ENCODE measurements around the gene ABCG4. TPM values are rescaled to one million over a fixed set of nuclear protein-coding genes. Genes with fewer than 3 reads are reported as not detected.
A peak's percentile ranks its signal among the peaks of the same experiment; 100 is the strongest.
"Not testable (repeated sequence)": the region's sequence is repeated elsewhere in the genome, so short reads cannot be mapped to it uniquely, and the experiment has no call there.

The ABCG4 gene
- total and polyA plus RNA-seq, 11 donors: 0.25 to 2.1 (median 0.98) TPM

DNA sequence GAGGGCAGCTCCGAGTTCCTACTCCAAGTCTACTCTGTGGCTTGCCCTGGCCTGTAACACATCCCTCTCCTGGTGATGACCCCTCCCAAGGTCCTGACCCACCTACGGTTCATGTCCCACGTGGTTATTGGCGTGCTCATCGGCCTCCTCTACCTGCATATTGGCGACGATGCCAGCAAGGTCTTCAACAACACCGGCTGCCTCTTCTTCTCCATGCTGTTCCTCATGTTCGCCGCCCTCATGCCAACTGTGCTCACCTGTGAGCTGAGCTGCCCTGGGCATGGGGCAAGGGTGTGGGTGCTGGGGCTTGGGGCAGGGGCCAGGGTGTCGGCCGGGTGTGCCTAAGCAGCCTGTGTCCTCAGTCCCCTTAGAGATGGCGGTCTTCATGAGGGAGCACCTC, 9.6 kb downstream of the ABCG4 start:
- intact Hi-C loops (cut with DNase I): no loop called here
- H3K27me3 ChIP-seq: no peaks in the 10 kb centered on the region
- H3K36me3 ChIP-seq: no peaks in the 10 kb centered on the region
- ATAC-seq (no peak), DNase-seq (no peak)
- no peaks in the 10 kb centered on the region for H3K4me1 ChIP-seq
- no peaks in the 10 kb centered on the region for H3K9me3 ChIP-seq
- 92 to 96% (median 95%) methylated on average over 12 to 13 of the region's 13 CpGs for WGBS, 4 donors
- H3K27ac ChIP-seq: no peak overlapping the region
- H3K4me3 ChIP-seq: no peak overlapping the region
- TF ChIP-seq POLR2A (IDR thresholded peaks at IDR 0.05): no peak
- TF ChIP-seq, protein P1, sequence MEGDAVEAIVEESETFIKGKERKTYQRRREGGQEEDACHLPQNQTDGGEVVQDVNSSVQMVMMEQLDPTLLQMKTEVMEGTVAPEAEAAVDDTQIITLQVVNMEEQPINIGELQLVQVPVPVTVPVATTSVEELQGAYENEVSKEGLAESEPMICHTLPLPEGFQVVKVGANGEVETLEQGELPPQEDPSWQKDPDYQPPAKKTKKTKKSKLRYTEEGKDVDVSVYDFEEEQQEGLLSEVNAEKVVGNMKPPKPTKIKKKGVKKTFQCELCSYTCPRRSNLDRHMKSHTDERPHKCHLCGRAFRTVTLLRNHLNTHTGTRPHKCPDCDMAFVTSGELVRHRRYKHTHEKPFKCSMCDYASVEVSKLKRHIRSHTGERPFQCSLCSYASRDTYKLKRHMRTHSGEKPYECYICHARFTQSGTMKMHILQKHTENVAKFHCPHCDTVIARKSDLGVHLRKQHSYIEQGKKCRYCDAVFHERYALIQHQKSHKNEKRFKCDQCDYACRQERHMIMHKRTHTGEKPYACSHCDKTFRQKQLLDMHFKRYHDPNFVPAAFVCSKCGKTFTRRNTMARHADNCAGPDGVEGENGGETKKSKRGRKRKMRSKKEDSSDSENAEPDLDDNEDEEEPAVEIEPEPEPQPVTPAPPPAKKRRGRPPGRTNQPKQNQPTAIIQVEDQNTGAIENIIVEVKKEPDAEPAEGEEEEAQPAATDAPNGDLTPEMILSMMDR (IDR thresholded peaks at IDR 0.05): no peak

- no peaks in the 10 kb centered on the region for H3K9me3 ChIP-seq
- no peak for TF ChIP-seq POLR2A (IDR thresholded peaks at IDR 0.05)
- TF ChIP-seq, protein P1 (IDR thresholded peaks at IDR 0.05): no peak
- ATAC-seq (no peak), DNase-seq (no peak)
- intact Hi-C loops (cut with DNase I): no loop called here
- H3K36me3 ChIP-seq: no peaks in the 10 kb centered on the region
- no peaks in the 10 kb centered on the region for H3K27me3 ChIP-seq
- H3K27ac ChIP-seq: no peak overlapping the region
- H3K4me1 ChIP-seq: no peaks in the 10 kb centered on the region
- no peak overlapping the region for H3K4me3 ChIP-seq
- WGBS, 4 donors: 92 to 95% (median 95%) methylated on average over 8 to 9 of the region's 9 CpGs
Measured at GRCh38 chr11:119160151-119160550, 11.3 kb downstream of the ABCG4 start.

- intact Hi-C loops (cut with DNase I): no loop called here
- no peak for DNase-seq
- TF ChIP-seq POLR2A (IDR thresholded peaks at IDR 0.05): no peak
- TF ChIP-seq, protein P1 (IDR thresholded peaks at IDR 0.05): no peak
- H3K27ac ChIP-seq: no peak overlapping the region
- ATAC-seq: no peak
- no peaks in the 10 kb centered on the region for H3K4me1 ChIP-seq
- no peaks in the 10 kb centered on the region for H3K27me3 ChIP-seq
- no peak overlapping the region for H3K4me3 ChIP-seq
- H3K36me3 ChIP-seq: no peaks in the 10 kb centered on the region
- 81 to 90% (median 87%) methylated on average over 8 of the region's 8 CpGs for WGBS, 4 donors
- H3K9me3 ChIP-seq: no peaks in the 10 kb centered on the region
Measured at GRCh38 chr11:119161871-119162270, 13.0 kb downstream of the ABCG4 start.

DNA sequence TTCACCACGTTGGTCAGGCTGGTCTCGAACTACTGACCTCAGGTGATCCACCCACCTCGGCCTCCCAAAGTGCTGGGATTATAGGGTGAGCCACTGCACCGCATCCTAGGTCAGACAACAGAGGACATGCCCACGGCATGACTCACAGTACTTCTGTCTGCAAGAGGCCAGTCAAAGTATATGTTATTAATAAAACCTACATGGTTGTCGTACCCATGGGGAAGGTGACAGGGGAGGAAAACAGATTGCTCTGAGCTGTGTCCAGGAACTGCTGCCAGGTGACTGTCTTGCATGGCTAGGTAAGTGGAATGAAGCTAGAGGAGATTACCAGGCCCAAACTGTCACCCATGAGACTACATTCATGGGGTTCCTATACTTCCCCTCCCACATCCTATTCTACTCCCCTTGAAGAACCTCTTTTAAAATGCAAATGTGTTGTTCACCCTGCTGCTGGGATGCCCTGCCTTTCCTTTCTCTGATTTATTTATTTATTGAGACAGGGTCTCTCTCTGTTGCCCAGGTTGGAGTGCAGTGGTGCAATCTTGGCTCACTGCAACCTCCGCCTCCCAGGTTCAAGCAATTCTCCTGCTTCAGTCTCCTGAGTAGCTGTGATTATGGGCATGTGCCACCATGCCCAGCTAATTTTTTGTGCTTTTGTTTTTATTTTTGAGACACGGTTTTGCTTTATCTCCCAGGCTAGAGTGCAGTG, 17.7 kb downstream of the ABCG4 start:
- no peaks in the 10 kb centered on the region for H3K27me3 ChIP-seq
- H3K27ac ChIP-seq: no peak overlapping the region
- intact Hi-C loops (cut with DNase I): no loop called here
- ATAC-seq (peak in 1 of 4 donors; percentile 17), DNase-seq (peak in 1 of 5 donors; percentile 48)
- H3K36me3 ChIP-seq: peaks cover 0 to 2% (median 0%) of the 10 kb centered on the region in 9 donors
- peaks cover 0 to 13% (median 6%) of the 10 kb centered on the region in 12 donors for H3K4me1 ChIP-seq
- no peaks in the 10 kb centered on the region for H3K9me3 ChIP-seq
- TF ChIP-seq POLR2A (IDR thresholded peaks at IDR 0.05): no peak
- TF ChIP-seq, protein P1 (IDR thresholded peaks at IDR 0.05): no peak
- no peak overlapping the region for H3K4me3 ChIP-seq
- 61 to 72% (median 68%) methylated on average over 8 of the region's 8 CpGs for WGBS, 4 donors

DNA sequence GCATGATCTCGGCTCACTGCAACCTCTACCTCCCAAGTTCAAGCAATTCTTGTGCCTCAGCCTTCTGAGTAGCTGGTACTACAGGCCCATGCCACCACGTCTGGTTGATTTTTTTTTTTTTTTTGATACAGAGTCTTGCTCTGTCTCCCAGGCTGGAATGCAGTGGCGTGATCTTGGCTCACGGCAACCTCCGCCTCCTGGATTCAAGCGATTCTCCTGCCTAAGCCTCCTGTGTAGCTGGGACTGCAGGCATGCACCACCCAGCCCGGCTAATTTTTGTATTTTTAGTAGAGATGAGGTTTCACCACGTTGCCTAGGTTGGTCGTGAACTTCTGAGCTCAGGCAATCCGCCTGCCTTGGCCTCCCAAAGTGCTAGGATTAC, 18.2 kb downstream of the ABCG4 start:
- H3K9me3 ChIP-seq; ATAC-seq; H3K27ac ChIP-seq; intact Hi-C loops (cut with DNase I); H3K36me3 ChIP-seq; H3K4me3 ChIP-seq; H3K27me3 ChIP-seq: not testable (repeated sequence)
- 82 to 85% (median 84%) methylated on average over 10 of the region's 10 CpGs for WGBS, 4 donors
- peak in 1 of 5 donors; percentile 3 for DNase-seq
- H3K4me1 ChIP-seq: peaks cover 0 to 13% (median 6%) of the 10 kb centered on the region in 12 donors
